ENCODE data around the gene PACRG.

- TF ChIP-seq, protein P1, sequence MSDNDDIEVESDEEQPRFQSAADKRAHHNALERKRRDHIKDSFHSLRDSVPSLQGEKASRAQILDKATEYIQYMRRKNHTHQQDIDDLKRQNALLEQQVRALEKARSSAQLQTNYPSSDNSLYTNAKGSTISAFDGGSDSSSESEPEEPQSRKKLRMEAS (IDR thresholded peaks at IDR 0.05) = no peak
- TF ChIP-seq EGR1 (IDR thresholded peaks at IDR 0.05) = no peak
- no peak for TF ChIP-seq EP300 (IDR thresholded peaks at IDR 0.05; ENCODE audit: borderline replicate concordance)
- no peak for TF ChIP-seq TAF1 (IDR thresholded peaks at IDR 0.05; ENCODE audit: low read depth)
Measured at GRCh38 chr6:163031931-163032330, 304.2 kb downstream of the PACRG start.

All from Ishikawa (cell line).